ENCODE results near the gene WRAP53. TPM values are rescaled to one million over a fixed set of nuclear protein-coding genes. Genes with fewer than 3 reads are reported as not detected.

WRAP53 gene
- total and polyA plus RNA-seq, 10 of the 15 experiments (the other 5 are each of a cell fraction or from before 2014, with no cell fraction given): 1.9 to 42.0 (median 21.9) TPM

DNA sequence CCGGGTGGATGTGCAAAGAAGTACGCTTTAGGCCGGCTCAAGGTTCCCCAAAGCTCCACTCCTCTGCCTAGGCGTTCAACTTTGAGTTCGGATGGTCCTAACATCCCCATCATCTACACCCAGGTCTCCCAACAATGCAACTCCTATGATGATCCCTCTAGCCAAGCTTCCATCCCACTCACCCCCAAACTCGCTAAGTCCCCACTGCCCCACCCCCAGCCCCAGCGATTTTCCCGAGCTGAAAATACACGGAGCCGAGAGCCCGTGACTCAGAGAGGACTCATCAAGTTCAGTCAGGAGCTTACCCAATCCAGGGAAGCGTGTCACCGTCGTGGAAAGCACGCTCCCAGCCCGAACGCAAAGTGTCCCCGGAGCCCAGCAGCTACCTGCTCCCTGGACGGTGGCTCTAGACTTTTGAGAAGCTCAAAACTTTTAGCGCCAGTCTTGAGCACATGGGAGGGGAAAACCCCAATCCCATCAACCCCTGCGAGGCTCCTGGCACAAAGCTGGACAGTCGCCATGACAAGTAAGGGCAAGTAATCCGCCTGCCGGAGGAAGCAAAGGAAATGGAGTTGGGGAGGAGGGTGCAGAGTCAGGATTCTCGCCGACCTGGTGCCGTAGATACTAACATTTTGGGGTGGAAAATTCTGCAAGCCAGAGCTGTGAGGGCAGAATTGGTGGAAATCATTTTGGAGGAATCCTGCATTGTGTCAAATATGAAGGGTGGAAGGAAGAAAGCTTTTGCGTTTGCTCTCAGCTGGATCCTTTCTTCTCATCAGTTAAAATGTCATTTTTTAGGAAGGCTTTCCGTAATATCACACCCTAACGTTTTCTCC, 987 bp upstream of the WRAP53 start, which contains the start of gene TP53 (continued):
- no peak for TF ChIP-seq CEBPB (IDR thresholded peaks at IDR 0.05; ENCODE audit: borderline replicate concordance in 1 of 2, low read depth in 2 of 2, low read length in 2 of 2)
- TF ChIP-seq SRF (IDR thresholded peaks at IDR 0.05; ENCODE audit: low read depth in 2 of 2, low read length in 2 of 2): 0 out of 4 replicates have a peak, but pooled peaks of 1 of the 2 experiments have one; percentile 36
- TF ChIP-seq, protein P1, sequence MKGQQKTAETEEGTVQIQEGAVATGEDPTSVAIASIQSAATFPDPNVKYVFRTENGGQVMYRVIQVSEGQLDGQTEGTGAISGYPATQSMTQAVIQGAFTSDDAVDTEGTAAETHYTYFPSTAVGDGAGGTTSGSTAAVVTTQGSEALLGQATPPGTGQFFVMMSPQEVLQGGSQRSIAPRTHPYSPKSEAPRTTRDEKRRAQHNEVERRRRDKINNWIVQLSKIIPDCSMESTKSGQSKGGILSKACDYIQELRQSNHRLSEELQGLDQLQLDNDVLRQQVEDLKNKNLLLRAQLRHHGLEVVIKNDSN (IDR thresholded peaks at IDR 0.05; ENCODE audit: borderline replicate concordance, extremely low read length, insufficient read depth, low read depth, low read length): peak; percentile 16
- TF ChIP-seq, protein P2, sequence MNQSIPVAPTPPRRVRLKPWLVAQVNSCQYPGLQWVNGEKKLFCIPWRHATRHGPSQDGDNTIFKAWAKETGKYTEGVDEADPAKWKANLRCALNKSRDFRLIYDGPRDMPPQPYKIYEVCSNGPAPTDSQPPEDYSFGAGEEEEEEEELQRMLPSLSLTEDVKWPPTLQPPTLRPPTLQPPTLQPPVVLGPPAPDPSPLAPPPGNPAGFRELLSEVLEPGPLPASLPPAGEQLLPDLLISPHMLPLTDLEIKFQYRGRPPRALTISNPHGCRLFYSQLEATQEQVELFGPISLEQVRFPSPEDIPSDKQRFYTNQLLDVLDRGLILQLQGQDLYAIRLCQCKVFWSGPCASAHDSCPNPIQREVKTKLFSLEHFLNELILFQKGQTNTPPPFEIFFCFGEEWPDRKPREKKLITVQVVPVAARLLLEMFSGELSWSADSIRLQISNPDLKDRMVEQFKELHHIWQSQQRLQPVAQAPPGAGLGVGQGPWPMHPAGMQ (IDR thresholded peaks at IDR 0.05; ENCODE audit: borderline replicate concordance): no peak
- TF ChIP-seq, protein P3, sequence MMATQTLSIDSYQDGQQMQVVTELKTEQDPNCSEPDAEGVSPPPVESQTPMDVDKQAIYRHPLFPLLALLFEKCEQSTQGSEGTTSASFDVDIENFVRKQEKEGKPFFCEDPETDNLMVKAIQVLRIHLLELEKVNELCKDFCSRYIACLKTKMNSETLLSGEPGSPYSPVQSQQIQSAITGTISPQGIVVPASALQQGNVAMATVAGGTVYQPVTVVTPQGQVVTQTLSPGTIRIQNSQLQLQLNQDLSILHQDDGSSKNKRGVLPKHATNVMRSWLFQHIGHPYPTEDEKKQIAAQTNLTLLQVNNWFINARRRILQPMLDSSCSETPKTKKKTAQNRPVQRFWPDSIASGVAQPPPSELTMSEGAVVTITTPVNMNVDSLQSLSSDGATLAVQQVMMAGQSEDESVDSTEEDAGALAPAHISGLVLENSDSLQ (IDR thresholded peaks at IDR 0.05): peak; percentile 50
- peak; percentile 53 for TF ChIP-seq NBN (IDR thresholded peaks at IDR 0.05)
- TF ChIP-seq IKZF2 (IDR thresholded peaks at IDR 0.05): peak in 1 of 2 experiments; percentile 11; a peak in 1 of 4 replicates
- TF ChIP-seq GATAD2B (conservative IDR thresholded peaks at IDR 0.05; ENCODE audit: low read depth): 0 out of 2 replicates have a peak, but pooled peaks have one; percentile 15
- TF ChIP-seq BHLHE40 (IDR thresholded peaks at IDR 0.05; ENCODE audit: borderline replicate concordance in 1 of 2, low read depth in 2 of 2, low read length in 1 of 2): peak; percentile 28 to 49; a peak in 2 of 4 replicates
- TF ChIP-seq, protein P4, sequence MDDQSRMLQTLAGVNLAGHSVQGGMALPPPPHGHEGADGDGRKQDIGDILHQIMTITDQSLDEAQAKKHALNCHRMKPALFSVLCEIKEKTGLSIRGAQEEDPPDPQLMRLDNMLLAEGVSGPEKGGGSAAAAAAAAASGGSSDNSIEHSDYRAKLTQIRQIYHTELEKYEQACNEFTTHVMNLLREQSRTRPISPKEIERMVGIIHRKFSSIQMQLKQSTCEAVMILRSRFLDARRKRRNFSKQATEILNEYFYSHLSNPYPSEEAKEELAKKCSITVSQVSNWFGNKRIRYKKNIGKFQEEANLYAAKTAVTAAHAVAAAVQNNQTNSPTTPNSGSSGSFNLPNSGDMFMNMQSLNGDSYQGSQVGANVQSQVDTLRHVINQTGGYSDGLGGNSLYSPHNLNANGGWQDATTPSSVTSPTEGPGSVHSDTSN (IDR thresholded peaks at IDR 0.05; ENCODE audit: insufficient replicate concordance, low read depth, low read length): no peak
- TF ChIP-seq RELA (IDR thresholded peaks at IDR 0.05; ENCODE audit: borderline replicate concordance, partially characterized antibody): peak; percentile 98
- TF ChIP-seq MTA3 (IDR thresholded peaks at IDR 0.05; ENCODE audit: borderline replicate concordance, low read length): no peak
- peak; percentile 86 for TF ChIP-seq MYC (IDR thresholded peaks at IDR 0.05; ENCODE audit: insufficient read depth, insufficient read length, insufficient replicate concordance, low read length, severe bottlenecking)
- TF ChIP-seq TCF3 (IDR thresholded peaks at IDR 0.05; ENCODE audit: borderline replicate concordance, insufficient read depth, low read depth, low read length): peak; percentile 86; the same call in 1 of the 2 replicates
- no peak for TF ChIP-seq FOS (IDR thresholded peaks at IDR 0.05; ENCODE audit: borderline replicate concordance, extremely low read depth, insufficient read length)
- no peak for TF ChIP-seq NRF1 (conservative IDR thresholded peaks at IDR 0.05; ENCODE audit: low read depth, low read length)
- TF ChIP-seq CHD1 (IDR thresholded peaks at IDR 0.05; ENCODE audit: low read depth, low read length): no peak; the same call in 1 of the 2 replicates
- TF ChIP-seq RAD51 (IDR thresholded peaks at IDR 0.05): peak; percentile 62
- peak; percentile 70 for TF ChIP-seq TCF12 (IDR thresholded peaks at IDR 0.05; ENCODE audit: low read depth, low read length)
- TF ChIP-seq NFIC (IDR thresholded peaks at IDR 0.05; ENCODE audit: low read depth, low read length): peak; percentile 62; the same call in 1 of the 2 replicates
- TF ChIP-seq CREB1 (IDR thresholded peaks at IDR 0.05; ENCODE audit: low read depth): peak; percentile 62
- TF ChIP-seq HDGF (IDR thresholded peaks at IDR 0.05): no peak
- TF ChIP-seq, protein P5, sequence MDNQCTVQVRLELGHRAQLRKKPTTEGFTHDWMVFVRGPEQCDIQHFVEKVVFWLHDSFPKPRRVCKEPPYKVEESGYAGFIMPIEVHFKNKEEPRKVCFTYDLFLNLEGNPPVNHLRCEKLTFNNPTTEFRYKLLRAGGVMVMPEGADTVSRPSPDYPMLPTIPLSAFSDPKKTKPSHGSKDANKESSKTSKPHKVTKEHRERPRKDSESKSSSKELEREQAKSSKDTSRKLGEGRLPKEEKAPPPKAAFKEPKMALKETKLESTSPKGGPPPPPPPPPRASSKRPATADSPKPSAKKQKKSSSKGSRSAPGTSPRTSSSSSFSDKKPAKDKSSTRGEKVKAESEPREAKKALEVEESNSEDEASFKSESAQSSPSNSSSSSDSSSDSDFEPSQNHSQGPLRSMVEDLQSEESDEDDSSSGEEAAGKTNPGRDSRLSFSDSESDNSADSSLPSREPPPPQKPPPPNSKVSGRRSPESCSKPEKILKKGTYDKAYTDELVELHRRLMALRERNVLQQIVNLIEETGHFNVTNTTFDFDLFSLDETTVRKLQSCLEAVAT (IDR thresholded peaks at IDR 0.05): peak; percentile 56
